GM12872 (cell line): Measurements from ENCODE around the gene EVA1C.

Experiments
- TF ChIP-seq, protein P1 (sequence below): IDR thresholded peaks from 3 replicates; pipeline ENCODE4 v1.5.1; 2011; ENCODE audit warnings: low read depth, mild to moderate bottlenecking, low read length, moderate library complexity; ENCODE audit not compliant: insufficient read depth

EVA1C gene

GRCh38 chr21:32515874-32516273 is 103.4 kb downstream of the EVA1C start:
- TF ChIP-seq, protein P1, sequence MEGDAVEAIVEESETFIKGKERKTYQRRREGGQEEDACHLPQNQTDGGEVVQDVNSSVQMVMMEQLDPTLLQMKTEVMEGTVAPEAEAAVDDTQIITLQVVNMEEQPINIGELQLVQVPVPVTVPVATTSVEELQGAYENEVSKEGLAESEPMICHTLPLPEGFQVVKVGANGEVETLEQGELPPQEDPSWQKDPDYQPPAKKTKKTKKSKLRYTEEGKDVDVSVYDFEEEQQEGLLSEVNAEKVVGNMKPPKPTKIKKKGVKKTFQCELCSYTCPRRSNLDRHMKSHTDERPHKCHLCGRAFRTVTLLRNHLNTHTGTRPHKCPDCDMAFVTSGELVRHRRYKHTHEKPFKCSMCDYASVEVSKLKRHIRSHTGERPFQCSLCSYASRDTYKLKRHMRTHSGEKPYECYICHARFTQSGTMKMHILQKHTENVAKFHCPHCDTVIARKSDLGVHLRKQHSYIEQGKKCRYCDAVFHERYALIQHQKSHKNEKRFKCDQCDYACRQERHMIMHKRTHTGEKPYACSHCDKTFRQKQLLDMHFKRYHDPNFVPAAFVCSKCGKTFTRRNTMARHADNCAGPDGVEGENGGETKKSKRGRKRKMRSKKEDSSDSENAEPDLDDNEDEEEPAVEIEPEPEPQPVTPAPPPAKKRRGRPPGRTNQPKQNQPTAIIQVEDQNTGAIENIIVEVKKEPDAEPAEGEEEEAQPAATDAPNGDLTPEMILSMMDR, result no peak

GRCh38 chr21:32516756-32517649 is 104.5 kb downstream of the EVA1C start:
- TF ChIP-seq, protein P1, result no peak

DNA sequence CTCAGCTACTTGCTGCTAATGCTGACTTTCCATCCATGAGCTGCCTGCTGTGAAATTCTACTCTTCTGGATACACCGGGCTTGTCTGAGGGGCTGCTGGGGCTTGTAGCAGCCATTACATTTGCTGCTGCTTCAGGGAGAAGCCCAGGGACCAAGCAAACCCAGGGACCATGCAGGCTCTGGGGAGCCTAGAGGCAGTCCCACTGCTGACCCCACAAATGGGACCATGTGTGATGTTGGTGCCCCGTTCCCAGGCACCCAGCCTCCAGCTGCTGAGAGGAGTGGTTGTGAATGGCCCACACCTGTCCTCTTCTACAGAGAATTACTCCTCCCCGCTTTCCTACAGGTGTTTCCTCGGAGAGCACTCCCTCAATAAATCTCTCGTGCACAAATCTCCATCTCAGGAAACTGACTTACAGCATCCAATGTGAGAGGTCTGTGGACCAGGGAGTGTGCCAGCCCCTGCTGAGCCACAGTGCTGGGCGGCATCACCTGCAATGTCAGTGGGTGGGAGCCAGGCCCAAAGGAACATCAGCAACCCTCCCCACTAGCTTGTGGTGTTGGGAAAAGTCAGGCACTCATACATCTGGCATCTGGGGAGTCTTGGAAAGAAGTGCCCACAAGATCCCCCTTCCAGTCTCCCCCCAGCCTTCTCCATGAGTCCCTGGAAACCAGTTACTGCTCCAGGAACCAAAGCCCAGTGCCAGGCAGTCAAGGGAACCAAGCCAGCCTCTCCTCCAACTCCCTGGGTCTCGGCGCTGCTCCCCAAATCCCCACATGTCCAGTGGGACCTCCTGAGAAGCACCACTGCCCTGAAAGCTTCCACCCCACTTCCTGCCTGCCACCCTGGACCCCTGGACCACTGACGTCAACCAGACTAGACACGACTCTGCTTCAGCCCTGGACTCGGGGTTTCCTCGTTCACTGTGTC is 107.7 kb downstream of the EVA1C start:
- TF ChIP-seq, protein P1, result no peak

DNA sequence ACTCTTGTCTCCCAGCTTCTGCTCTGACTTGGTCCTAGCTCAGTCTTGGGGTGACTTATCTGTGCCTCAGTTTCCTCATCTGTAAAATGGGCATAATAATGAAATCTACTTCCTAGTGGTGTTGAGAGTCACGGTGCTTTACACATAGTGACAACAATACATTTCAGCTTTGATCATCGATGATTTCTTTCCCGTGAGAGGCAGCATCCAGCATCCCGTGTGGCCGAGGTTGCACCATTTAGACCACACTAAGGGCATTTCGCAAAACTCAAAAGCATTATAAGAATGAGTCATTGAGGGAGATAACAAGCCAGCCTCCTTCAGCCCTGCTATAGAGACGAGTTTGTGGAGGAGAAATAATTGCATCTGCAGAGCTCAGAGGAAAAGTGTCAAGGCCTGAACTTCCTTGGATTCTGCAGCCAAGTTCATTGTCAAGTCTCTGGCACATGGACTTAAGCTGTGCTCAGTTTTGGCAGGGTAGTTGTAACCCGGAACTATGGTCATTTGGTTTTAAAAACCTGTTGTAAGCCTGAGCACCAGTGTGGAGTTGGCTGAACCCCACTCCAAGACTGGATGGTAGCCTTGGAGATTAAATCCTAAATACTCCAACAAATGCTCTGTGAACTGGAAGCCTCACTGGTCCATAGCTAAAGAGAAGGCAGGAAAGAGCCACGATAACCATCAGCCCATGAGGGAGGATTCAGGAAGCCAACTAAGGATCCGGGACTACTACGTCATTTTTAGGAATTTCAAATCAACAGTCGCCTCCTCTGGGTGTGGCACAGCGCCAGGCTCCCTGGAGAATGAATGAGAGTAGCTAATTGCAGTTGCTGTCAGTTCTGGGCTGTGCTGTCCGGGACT is 108.6 kb downstream of the EVA1C start:
- TF ChIP-seq, protein P1, result no peak

- TF ChIP-seq, protein P1, result no peak
Observed at GRCh38 chr21:32521736-32522355, 109.3 kb downstream of the EVA1C start.

DNA sequence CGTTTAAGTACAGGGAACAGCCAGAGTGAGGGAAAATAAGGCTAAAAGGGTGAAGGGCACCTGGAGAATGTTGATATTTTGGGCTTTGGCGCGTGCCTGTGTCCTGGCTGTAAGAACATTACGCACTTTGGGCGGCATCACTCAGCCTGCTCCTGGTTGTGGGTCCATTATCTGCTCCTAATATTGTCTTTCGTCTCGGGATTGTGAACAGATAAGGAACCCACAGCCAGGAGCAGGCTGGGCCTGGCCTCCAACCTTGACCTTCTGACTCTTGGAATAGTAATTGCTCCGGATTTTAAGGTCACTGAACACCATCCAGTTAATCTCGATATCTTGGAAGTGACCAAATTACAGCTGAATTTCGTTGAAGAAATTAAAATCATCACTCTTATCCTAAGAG is 111.0 kb downstream of the EVA1C start:
- TF ChIP-seq, protein P1, result no peak
